ENCODE data around the gene APOBEC4.
"Not testable (repeated sequence)": the region's sequence is repeated elsewhere in the genome, so short reads cannot be mapped to it uniquely, and the experiment has no call there.

Gene APOBEC4

GRCh38 chr1:183687546-183688304 is 34.6 kb upstream of the APOBEC4 start:
- Mint-ChIP-seq H3K9me3 (peaks cover 9% of the 10 kb centered on the region), H3K4me1 (peaks cover 12% of the 10 kb centered on the region), H3K36me3 (ENCODE audit: low read depth) (peaks cover 4% of the 10 kb centered on the region), H3K4me3 (no peak overlapping the region), H3K27ac (no peak overlapping the region), H3K27me3 (ENCODE audit: low read depth) (no peaks in the 10 kb centered on the region)
- TF ChIP-seq CTCF (IDR thresholded peaks at IDR 0.05; ENCODE audit: unreplicated experiment in 3 of 3) = no peak

GRCh38 chr1:183686229-183686628 is 33.1 kb upstream of the APOBEC4 start:
- no peak overlapping the region for H3K27ac Mint-ChIP-seq
- TF ChIP-seq CTCF (IDR thresholded peaks at IDR 0.05; ENCODE audit: unreplicated experiment in 3 of 3) = no peak
- peaks cover 4% of the 10 kb centered on the region for H3K36me3 Mint-ChIP-seq (ENCODE audit: low read depth)
- no peaks in the 10 kb centered on the region for H3K27me3 Mint-ChIP-seq (ENCODE audit: low read depth)
- H3K4me1 Mint-ChIP-seq = peaks cover 7% of the 10 kb centered on the region
- no peak overlapping the region for H3K4me3 Mint-ChIP-seq
- peaks cover 13% of the 10 kb centered on the region for H3K9me3 Mint-ChIP-seq

GRCh38 chr1:183685112-183685713 is 32.1 kb upstream of the APOBEC4 start:
- Mint-ChIP-seq H3K27me3 (ENCODE audit: low read depth) (no peaks in the 10 kb centered on the region), H3K27ac (no peak overlapping the region), H3K9me3 (peaks cover 22% of the 10 kb centered on the region), H3K36me3 (ENCODE audit: low read depth) (peaks cover 4% of the 10 kb centered on the region), H3K4me3 (no peak overlapping the region), H3K4me1 (peaks cover 4% of the 10 kb centered on the region)
- peak; percentile 53 to 70 (median 58) for TF ChIP-seq CTCF (IDR thresholded peaks at IDR 0.05; ENCODE audit: unreplicated experiment in 3 of 3)

- H3K36me3 Mint-ChIP-seq (ENCODE audit: low read depth); H3K27ac Mint-ChIP-seq; H3K4me3 Mint-ChIP-seq; H3K27me3 Mint-ChIP-seq (ENCODE audit: low read depth): not testable (repeated sequence)
- H3K4me1 Mint-ChIP-seq = peaks cover 18% of the 10 kb centered on the region
- H3K9me3 Mint-ChIP-seq = peaks cover 31% of the 10 kb centered on the region
Measured at GRCh38 chr1:183679363-183679762, 26.2 kb upstream of the APOBEC4 start.

- TF ChIP-seq CTCF (IDR thresholded peaks at IDR 0.05; ENCODE audit: unreplicated experiment in 3 of 3) = no peak
- H3K9me3 Mint-ChIP-seq = peaks cover 30% of the 10 kb centered on the region
- no peak overlapping the region for H3K4me3 Mint-ChIP-seq
- no peaks in the 10 kb centered on the region for H3K27me3 Mint-ChIP-seq (ENCODE audit: low read depth)
- peaks cover 24% of the 10 kb centered on the region for H3K4me1 Mint-ChIP-seq
- H3K36me3 Mint-ChIP-seq (ENCODE audit: low read depth) = peaks cover 2% of the 10 kb centered on the region
- no peak overlapping the region for H3K27ac Mint-ChIP-seq
Measured at GRCh38 chr1:183678819-183679218, 25.7 kb upstream of the APOBEC4 start.

GRCh38 chr1:183676586-183677189 is 23.6 kb upstream of the APOBEC4 start:
- no peak for TF ChIP-seq CTCF (IDR thresholded peaks at IDR 0.05; ENCODE audit: unreplicated experiment in 3 of 3)
- Mint-ChIP-seq H3K36me3 (ENCODE audit: low read depth) (no peaks in the 10 kb centered on the region), H3K27me3 (ENCODE audit: low read depth) (no peaks in the 10 kb centered on the region), H3K4me3 (peak overlapping the region in 1 of 3 experiments; percentile 10), H3K9me3 (peaks cover 25% of the 10 kb centered on the region), H3K4me1 (peaks cover 31% of the 10 kb centered on the region), H3K27ac (peak overlapping the region in 1 of 3 experiments; percentile 24)
